H1 (cell line): Measurements from ENCODE around the gene KIF11. TPM values are rescaled to one million over a fixed set of nuclear protein-coding genes. Genes with fewer than 3 reads are reported as not detected.
A peak's percentile ranks its signal among the peaks of the same experiment; 100 is the strongest.

ENCODE experiments used
- ASH2L ChIP-seq: fragments of 200-600, 300-600 bp; sonication (generic); IDR thresholded peaks from one replicate; pipeline ENCODE4 v1.7.1; 2017; ENCODE audit warnings: low read length
- ATF2 ChIP-seq: IDR thresholded peaks from 2 replicates; pipeline ENCODE4 v1.6.1; 2012; ENCODE audit warnings: low read length, inconsistent platforms
- ATF3 ChIP-seq: IDR thresholded peaks from 2 replicates; pipeline ENCODE4 v1.6.1; 2011; ENCODE audit warnings: low read depth, mild to moderate bottlenecking, low read length; ENCODE audit not compliant: insufficient read depth
- BACH1 ChIP-seq: IDR thresholded peaks from 2 replicates; pipeline ENCODE4 v1.6.1; 2012; ENCODE audit warnings: low read length, improper control_type of control experiment
- CREB1 ChIP-seq: IDR thresholded peaks from 2 replicates; pipeline ENCODE4 v1.6.1; 2012; ENCODE audit warnings: inconsistent platforms
- CTCF ChIP-seq, 3 experiments: IDR thresholded peaks; 1 replicate in 2 of 3; 2 replicates in 1 of 3; pipeline versions ENCODE4 v1.5.1 to v1.6.1; 2011; ENCODE audit warnings: low read length in 3 of 3, mild to moderate bottlenecking in 3 of 3, inconsistent platforms in 2 of 3, low read depth in 1 of 3, moderate library complexity in 1 of 3; ENCODE audit not compliant: insufficient read depth in 1 of 3; ENCODE audit errors: control extremely low read depth in 1 of 3
- E2F6 ChIP-seq: IDR thresholded peaks from 2 replicates; pipeline ENCODE4 v1.6.1; 2012; ENCODE audit warnings: inconsistent platforms
- EGR1 ChIP-seq: IDR thresholded peaks from 2 replicates; pipeline ENCODE4 v1.6.1; 2011; ENCODE audit warnings: low read depth, low read length, borderline replicate concordance
- EP300 ChIP-seq, 2 experiments: IDR thresholded peaks; 1 replicate in 1 of 2; 2 replicates in 1 of 2; pipeline ENCODE4 v1.6.1; 2011 to 2012; ENCODE audit warnings: low read depth in 2 of 2, low read length in 2 of 2, mild to moderate bottlenecking in 2 of 2, borderline replicate concordance in 1 of 2, inconsistent platforms in 1 of 2, moderate library complexity in 1 of 2
- FOSL1 ChIP-seq: IDR thresholded peaks from 2 replicates; pipeline ENCODE4 v1.6.1; 2011; ENCODE audit warnings: mild to moderate bottlenecking, low read depth, low read length, moderate library complexity; ENCODE audit not compliant: insufficient read depth
- JUN ChIP-seq: IDR thresholded peaks from 2 replicates; pipeline ENCODE4 v1.6.1; 2011; ENCODE audit warnings: low read depth, mild to moderate bottlenecking, improper control_type of control experiment, low read length
- JUND ChIP-seq: IDR thresholded peaks from 2 replicates; pipeline ENCODE4 v1.6.1; 2011; ENCODE audit warnings: mild to moderate bottlenecking, improper control_type of control experiment, low read length
- KDM5A ChIP-seq: fragments of 200-600 bp; IDR thresholded peaks from 2 replicates; pipeline ENCODE4 v1.7.1; 2012; ENCODE audit warnings: mild to moderate bottlenecking, low read length, inconsistent platforms, mixed read lengths
- NANOG ChIP-seq: IDR thresholded peaks from 2 replicates; pipeline ENCODE4 v1.6.1; 2011; ENCODE audit warnings: low read length, low read depth, mild to moderate bottlenecking, inconsistent platforms; ENCODE audit not compliant: insufficient read depth, poor library complexity, severe bottlenecking
- POLR2AphosphoS5 ChIP-seq: IDR thresholded peaks from 2 replicates; pipeline ENCODE4 v1.6.1; 2011; ENCODE audit warnings: low read depth, low read length
- RAD21 ChIP-seq, 2 experiments: IDR thresholded peaks in 1 of 2; conservative IDR thresholded peaks in 1 of 2; 2 replicates each; pipeline ENCODE4 v1.6.1; 2011; ENCODE audit warnings: low read depth in 2 of 2, low read length in 2 of 2, improper control_type of control experiment in 1 of 2, inconsistent platforms in 1 of 2, mild to moderate bottlenecking in 1 of 2, moderate library complexity in 1 of 2
- TAF7 ChIP-seq: optimal IDR thresholded peaks from 2 replicates; pipeline ENCODE3; 2011; ENCODE audit warnings: low read depth, mild to moderate bottlenecking, inconsistent platforms, low read length, moderate library complexity, borderline replicate concordance
- TBP ChIP-seq: IDR thresholded peaks from 2 replicates; pipeline ENCODE4 v1.6.1; 2011; ENCODE audit warnings: low read depth, low read length, improper control_type of control experiment
- polyA plus RNA-seq, 7 experiments: library from polyadenylated mRNA; depleted of rRNA in 3 of 7; stranded (reverse) in 5 of 7; unstranded in 2 of 7; fragments of >200 nt in 5 of 7; fragments of 200-250 nt in 2 of 7; gene quantifications; 1 replicate in 5 of 7; 2 replicates in 1 of 7; 4 replicates in 1 of 7; pipeline versions ENCODE4 v1.2.1 to v1.2.3, GENCODE V29; 2011 to 2013; ENCODE audit warnings: missing spikeins in 2 of 7, mixed read lengths in 2 of 7
- total RNA-seq: library from RNA; stranded (reverse); fragmentation: NEBNext Ultra II Directional; extraction: Animal tissue kit (Norgen Biotek cat#: 25700); gene quantifications from 2 replicates; pipeline ENCODE4 v1.2.1, GENCODE V29; 2021

Gene KIF11
- total and polyA plus RNA-seq, 2 of the 8 experiments (the other 6 are each of a cell fraction or from before 2014, with no cell fraction given) = 11.1 to 59.2 TPM

- TF ChIP-seq POLR2AphosphoS5 = peak; percentile 73; the same call in 1 of the 2 replicates
- TF ChIP-seq ASH2L = peak; percentile 94
- TF ChIP-seq JUND = no peak
- TF ChIP-seq BACH1 = peak; percentile 78
- TF ChIP-seq E2F6 = peak; percentile 83
- TF ChIP-seq CTCF (IDR thresholded peaks at IDR 0.05; ENCODE audit: control extremely low read depth in 1 of 3, insufficient read depth in 1 of 3, low read depth in 1 of 3, low read length in 3 of 3) = peak; percentile 68 to 75 (median 73)
- peak in 1 of 2 experiments; percentile 22; a peak in 1 of 3 replicates for TF ChIP-seq EP300 (IDR thresholded peaks at IDR 0.05; ENCODE audit: borderline replicate concordance in 1 of 2, low read depth in 2 of 2, low read length in 2 of 2)
- TF ChIP-seq TBP = peak; percentile 60
- TF ChIP-seq JUN = no peak
- no peak for TF ChIP-seq KDM5A
- peak; percentile 65 for TF ChIP-seq CREB1
- peak; percentile 65 to 80 for TF ChIP-seq RAD21 (IDR thresholded peaks at IDR 0.05 in 1 of 2, conservative IDR thresholded peaks at IDR 0.05 in 1 of 2; ENCODE audit: low read depth in 2 of 2, low read length in 2 of 2)
- no peak for TF ChIP-seq NANOG
- TF ChIP-seq ATF3 = no peak
- peak; percentile 55 for TF ChIP-seq TAF7
- TF ChIP-seq EGR1 = no peak
- no peak; the same call in 1 of the 2 replicates for TF ChIP-seq ATF2
- no peak for TF ChIP-seq FOSL1
Measured at GRCh38 chr10:92573798-92574547, 19.0 kb upstream of the KIF11 start, which contains the start of gene IDE (continued).
